Activated naive CD8-positive, alpha-beta T cell treated with anti-CD3 and anti-CD28 coated beads, Interleukin-2, amount 50 U/mL, for 24 hours (primary cell): ENCODE results near the gene KCNE2.
"Not testable (repeated sequence)": the region's sequence is repeated elsewhere in the genome, so short reads cannot be mapped to it uniquely, and the experiment has no call there.

ENCODE experiments used
- ATAC-seq: fragments of 150-1000 bp; cut with Tn5 transposase; one replicate; pipeline ENCODE4 v1.10.0; 2021
- DNase-seq: peaks from one replicate; pipeline ENCODE4 v3.0.0; 2021
- H3K27ac Mint-ChIP-seq: one replicate; pipeline ENCODE4 v1.8.0; 2021; ENCODE audit warnings: mild to moderate bottlenecking, mixed read lengths
- H3K27me3 Mint-ChIP-seq: one replicate; pipeline ENCODE4 v1.8.0; 2021; ENCODE audit warnings: mixed read lengths
- H3K36me3 Mint-ChIP-seq: one replicate; pipeline ENCODE4 v1.8.0; 2021; ENCODE audit warnings: low read depth, mixed read lengths
- H3K4me1 Mint-ChIP-seq: one replicate; pipeline ENCODE4 v1.8.0; 2021; ENCODE audit warnings: mixed read lengths
- H3K4me3 Mint-ChIP-seq: one replicate; pipeline ENCODE4 v1.8.0; 2021; ENCODE audit warnings: mild to moderate bottlenecking, moderate library complexity, mixed read lengths
- H3K9me3 Mint-ChIP-seq: one replicate; pipeline ENCODE4 v1.8.0; 2021; ENCODE audit warnings: mixed read lengths

KCNE2 gene

DNA sequence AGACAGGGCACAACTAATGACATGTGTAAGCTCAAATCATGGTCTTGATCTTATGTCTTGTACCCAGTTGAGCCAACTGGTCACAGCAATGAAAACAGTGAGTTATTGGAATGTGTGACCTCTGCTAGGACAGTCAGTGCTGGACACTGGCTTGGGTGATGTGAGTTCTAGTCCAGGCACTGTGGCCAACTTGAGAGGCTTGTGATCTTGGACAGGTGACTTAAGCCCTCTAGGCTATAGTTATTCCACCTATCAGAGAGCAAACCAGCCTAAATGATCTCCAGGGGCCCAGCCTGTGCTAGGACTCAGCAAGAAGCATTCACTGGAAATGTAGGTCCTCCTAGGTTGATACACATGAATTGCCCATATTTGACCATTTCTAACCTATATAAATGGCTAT is 1.1 kb downstream of the KCNE2 start:
- Mint-ChIP-seq H3K27me3 (peaks cover 11% of the 10 kb centered on the region), H3K9me3 (no peaks in the 10 kb centered on the region), H3K27ac (no peak overlapping the region), H3K4me1 (peaks cover 8% of the 10 kb centered on the region), H3K36me3 (no peaks in the 10 kb centered on the region), H3K4me3 (no peak overlapping the region)
- DNase-seq = no peak
- no peak for ATAC-seq

DNA sequence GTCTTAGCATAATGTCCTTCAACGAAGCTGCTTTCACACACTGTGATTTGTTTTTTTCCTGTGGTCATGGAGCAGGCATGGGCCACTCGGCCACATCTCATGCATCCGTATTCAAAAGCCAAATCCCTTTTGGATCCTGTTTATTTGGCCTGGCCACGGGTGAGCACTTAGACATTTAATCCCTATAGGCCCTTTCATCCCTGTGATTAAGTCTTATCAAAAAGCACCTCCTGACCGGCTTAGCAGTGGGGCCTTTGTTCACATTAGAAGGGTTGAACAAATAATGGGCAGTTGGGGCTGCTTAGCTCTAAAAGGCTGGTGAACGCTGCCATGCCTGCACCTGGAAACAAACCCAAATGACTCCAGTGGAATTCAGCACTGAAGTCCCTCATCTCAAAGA is 2.0 kb downstream of the KCNE2 start:
- DNase-seq (no peak), ATAC-seq (no peak)
- H3K4me1 Mint-ChIP-seq = peaks cover 8% of the 10 kb centered on the region
- H3K4me3 Mint-ChIP-seq = no peak overlapping the region
- H3K27me3 Mint-ChIP-seq = peaks cover 11% of the 10 kb centered on the region
- no peaks in the 10 kb centered on the region for H3K9me3 Mint-ChIP-seq
- no peak overlapping the region for H3K27ac Mint-ChIP-seq
- no peaks in the 10 kb centered on the region for H3K36me3 Mint-ChIP-seq

GRCh38 chr21:34367320-34367935 is 3.6 kb downstream of the KCNE2 start:
- no peak overlapping the region for H3K4me3 Mint-ChIP-seq
- H3K36me3 Mint-ChIP-seq = no peaks in the 10 kb centered on the region
- H3K27ac Mint-ChIP-seq = no peak overlapping the region
- peak; percentile 31 for DNase-seq
- ATAC-seq = peak; percentile 59
- peaks cover 2% of the 10 kb centered on the region for H3K4me1 Mint-ChIP-seq
- peaks cover 5% of the 10 kb centered on the region for H3K27me3 Mint-ChIP-seq
- no peaks in the 10 kb centered on the region for H3K9me3 Mint-ChIP-seq

DNA sequence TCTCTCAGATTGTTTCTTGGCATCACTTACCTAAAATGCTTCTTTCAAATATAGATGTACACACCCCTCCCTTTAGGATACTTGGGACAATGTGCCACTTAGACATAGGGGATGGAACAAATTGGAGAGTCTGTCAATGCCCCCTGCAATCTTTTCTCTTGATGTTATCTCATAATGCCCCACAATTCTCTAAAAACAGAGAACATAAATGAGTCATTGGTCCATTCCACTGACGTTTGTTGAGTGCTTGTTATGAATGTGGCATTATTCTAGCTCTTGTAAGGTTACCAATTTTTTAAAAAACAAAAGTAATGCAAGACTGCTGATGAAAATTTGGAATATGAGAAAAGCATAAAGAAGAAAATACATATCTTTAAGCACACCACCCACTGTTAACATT is 5.9 kb downstream of the KCNE2 start:
- ATAC-seq (no peak), DNase-seq (no peak)
- Mint-ChIP-seq H3K4me1 (peaks cover 2% of the 10 kb centered on the region), H3K9me3 (no peaks in the 10 kb centered on the region), H3K4me3 (no peak overlapping the region), H3K36me3 (no peaks in the 10 kb centered on the region), H3K27ac (no peak overlapping the region), H3K27me3 (peaks cover 5% of the 10 kb centered on the region)

DNA sequence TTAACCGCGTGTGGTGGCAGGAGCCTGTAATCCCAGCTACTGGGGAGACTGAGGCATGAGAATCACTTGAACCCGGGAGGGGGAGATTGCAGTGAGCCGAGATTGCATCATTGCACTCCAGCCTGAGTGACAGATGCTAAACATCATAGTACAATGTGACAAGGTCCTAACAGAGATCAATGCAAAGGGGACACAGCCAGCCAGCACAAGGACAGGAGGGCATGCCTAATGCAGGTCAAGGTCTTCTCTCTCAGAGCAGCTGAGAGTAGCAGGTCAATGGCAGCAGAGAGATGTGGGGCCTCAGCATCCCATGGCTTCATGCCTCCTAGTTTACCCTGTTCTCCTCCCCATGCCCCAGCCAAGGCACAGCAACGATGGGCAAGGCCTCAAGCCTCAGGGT is 8.5 kb downstream of the KCNE2 start:
- Mint-ChIP-seq H3K9me3 (no peaks in the 10 kb centered on the region), H3K4me1 (peaks cover 2% of the 10 kb centered on the region), H3K36me3 (no peaks in the 10 kb centered on the region), H3K27me3 (peaks cover 5% of the 10 kb centered on the region), H3K27ac (no peak overlapping the region), H3K4me3 (no peak overlapping the region)
- ATAC-seq = no peak
- no peak for DNase-seq

DNA sequence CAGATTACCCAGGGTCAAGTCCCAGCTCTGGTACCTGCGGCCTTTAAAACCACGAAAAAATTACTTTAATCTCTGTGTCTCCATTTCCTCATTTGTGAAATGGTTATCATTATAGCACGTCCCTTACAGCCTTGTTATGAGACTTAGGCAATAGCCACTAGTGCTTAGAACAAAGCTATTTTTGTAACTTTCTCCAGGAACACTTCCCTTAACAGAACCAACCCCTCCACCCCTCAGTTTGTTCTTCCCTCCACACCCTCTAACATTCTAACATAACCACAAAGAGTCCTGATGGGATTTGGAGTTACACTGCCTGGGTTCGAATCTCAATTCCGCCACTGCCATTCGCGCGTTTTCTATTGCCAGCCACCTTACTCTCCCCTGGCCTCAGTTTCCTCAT is 10.7 kb downstream of the KCNE2 start:
- H3K27ac Mint-ChIP-seq, H3K9me3 Mint-ChIP-seq, H3K4me3 Mint-ChIP-seq: not testable (repeated sequence)

DNA sequence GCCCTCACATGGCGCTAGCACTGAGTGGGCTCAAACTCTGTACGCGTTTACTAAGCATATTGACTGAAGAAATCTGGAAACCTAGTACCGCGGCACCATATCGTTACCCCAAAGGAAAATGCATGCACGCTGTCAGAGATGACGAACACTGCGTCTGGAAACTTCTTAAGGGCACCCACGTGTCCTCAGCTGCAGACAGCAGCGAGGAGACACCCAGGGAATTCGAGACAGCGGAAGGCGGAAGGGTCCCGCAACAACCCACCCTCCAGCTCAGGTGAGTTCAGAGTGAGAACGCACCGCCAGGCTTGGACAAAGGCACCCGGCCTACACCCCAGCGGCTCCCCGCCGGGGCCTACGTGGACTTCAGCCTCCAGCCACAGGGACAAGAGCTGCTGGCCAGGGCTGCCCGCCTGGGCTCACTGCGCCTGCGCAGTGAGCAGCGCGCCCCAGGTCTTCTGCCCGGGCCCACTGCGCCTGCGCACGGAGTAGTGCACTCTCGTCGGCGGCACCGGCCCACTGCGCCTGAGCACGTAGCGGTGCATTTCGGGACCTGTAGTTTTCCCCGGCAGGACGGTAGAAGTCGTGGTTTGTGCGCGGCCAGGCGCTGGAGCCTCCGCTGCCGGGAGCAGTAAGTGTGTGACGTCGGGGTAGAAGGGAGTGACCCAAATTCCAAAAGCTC is 11.3 kb downstream of the KCNE2 start, which contains the start of gene SMIM11:
SMIM11 (plus strand) TSS at position 568 of the 679 bp plus-strand sequence. CDS start 3,998 bp downstream, outside the sequence.
- H3K9me3 Mint-ChIP-seq, H3K4me3 Mint-ChIP-seq, H3K4me1 Mint-ChIP-seq, H3K36me3 Mint-ChIP-seq, DNase-seq, H3K27ac Mint-ChIP-seq, H3K27me3 Mint-ChIP-seq: not testable (repeated sequence)
- ATAC-seq = peak; percentile 95

More for the DNA sequence above, 10.7 kb downstream of the KCNE2 start:
- ATAC-seq, H3K27me3 Mint-ChIP-seq, H3K4me1 Mint-ChIP-seq, H3K36me3 Mint-ChIP-seq, DNase-seq: not testable (repeated sequence)

- DNase-seq, H3K4me3 Mint-ChIP-seq, H3K36me3 Mint-ChIP-seq, H3K4me1 Mint-ChIP-seq, H3K9me3 Mint-ChIP-seq, H3K27ac Mint-ChIP-seq, H3K27me3 Mint-ChIP-seq: not testable (repeated sequence)
- ATAC-seq = peak; percentile 81
Measured at GRCh38 chr21:34375619-34375972, 11.8 kb downstream of the KCNE2 start.

DNA sequence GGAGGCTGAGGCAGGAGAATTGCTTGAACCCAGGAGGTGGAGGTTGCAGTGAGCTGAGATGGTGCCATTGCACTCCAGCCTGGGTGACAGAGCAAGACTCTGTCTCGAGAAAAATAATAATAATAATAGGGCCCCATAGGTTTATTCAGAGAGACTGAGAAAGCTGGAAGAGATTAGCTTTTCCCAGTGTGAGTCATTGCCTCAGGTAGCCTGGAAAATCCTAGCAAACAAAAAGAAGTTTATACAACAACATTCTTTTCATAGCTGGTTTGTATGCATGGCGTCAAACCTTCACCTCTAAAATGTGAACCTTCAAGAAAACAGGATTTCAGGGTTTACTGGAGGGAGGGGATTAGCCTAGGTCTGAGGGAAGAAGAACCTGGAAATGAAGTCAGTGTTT is 19.3 kb downstream of the KCNE2 start:
- not testable (repeated sequence) for H3K4me3 Mint-ChIP-seq, H3K27me3 Mint-ChIP-seq, H3K27ac Mint-ChIP-seq, ATAC-seq, H3K9me3 Mint-ChIP-seq, H3K36me3 Mint-ChIP-seq, DNase-seq, H3K4me1 Mint-ChIP-seq

GRCh38 chr21:34383724-34384415 is 20.1 kb downstream of the KCNE2 start:
- H3K27me3 Mint-ChIP-seq, H3K9me3 Mint-ChIP-seq, H3K27ac Mint-ChIP-seq, DNase-seq, H3K4me3 Mint-ChIP-seq, H3K36me3 Mint-ChIP-seq, H3K4me1 Mint-ChIP-seq: not testable (repeated sequence)
- ATAC-seq = peak; percentile 90

GRCh38 chr21:34400522-34400921 is 36.7 kb downstream of the KCNE2 start:
- H3K27me3 Mint-ChIP-seq, H3K4me1 Mint-ChIP-seq: not testable (repeated sequence)

GRCh38 chr21:34404742-34405141 is 40.9 kb downstream of the KCNE2 start:
- H3K27ac Mint-ChIP-seq, H3K9me3 Mint-ChIP-seq, H3K4me1 Mint-ChIP-seq, H3K27me3 Mint-ChIP-seq, DNase-seq, H3K4me3 Mint-ChIP-seq, ATAC-seq, H3K36me3 Mint-ChIP-seq: not testable (repeated sequence)

More at GRCh38 chr21:34400522-34400921, 36.7 kb downstream of the KCNE2 start:
- H3K4me3 Mint-ChIP-seq, DNase-seq, H3K27ac Mint-ChIP-seq, H3K36me3 Mint-ChIP-seq, H3K9me3 Mint-ChIP-seq: not testable (repeated sequence)
- peak; percentile 73 for ATAC-seq

GRCh38 chr21:34405686-34406085 is 41.9 kb downstream of the KCNE2 start:
- not testable (repeated sequence) for H3K4me3 Mint-ChIP-seq, ATAC-seq

GRCh38 chr21:34406102-34406501 is 42.3 kb downstream of the KCNE2 start:
- not testable (repeated sequence) for H3K4me1 Mint-ChIP-seq, DNase-seq, H3K36me3 Mint-ChIP-seq, H3K4me3 Mint-ChIP-seq, H3K9me3 Mint-ChIP-seq, H3K27me3 Mint-ChIP-seq, H3K27ac Mint-ChIP-seq
- peak; percentile 75 for ATAC-seq

More at GRCh38 chr21:34405686-34406085, 41.9 kb downstream of the KCNE2 start:
- H3K36me3 Mint-ChIP-seq, H3K27ac Mint-ChIP-seq, H3K27me3 Mint-ChIP-seq, DNase-seq, H3K9me3 Mint-ChIP-seq, H3K4me1 Mint-ChIP-seq: not testable (repeated sequence)

DNA sequence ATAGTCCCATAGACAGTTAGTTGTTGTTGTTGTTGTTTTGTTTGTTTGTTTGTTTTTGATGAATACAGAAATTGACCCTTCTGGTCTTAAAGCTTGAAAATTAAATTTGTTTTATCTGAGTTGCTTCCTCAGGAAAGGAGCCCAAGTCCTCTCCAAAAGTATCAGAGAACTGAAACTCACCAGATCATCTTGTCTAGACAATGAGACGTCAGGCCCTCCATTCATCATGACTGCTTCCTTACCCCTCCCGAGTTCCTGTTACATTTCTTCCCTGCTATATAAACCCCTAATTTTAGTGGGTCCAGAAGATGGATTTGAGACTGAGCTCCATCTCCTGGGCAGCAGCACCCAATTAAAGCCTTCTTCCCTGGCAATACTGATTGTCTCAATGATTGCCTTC is 42.9 kb downstream of the KCNE2 start:
- not testable (repeated sequence) for H3K4me3 Mint-ChIP-seq, H3K36me3 Mint-ChIP-seq, H3K9me3 Mint-ChIP-seq, H3K27ac Mint-ChIP-seq, H3K27me3 Mint-ChIP-seq, ATAC-seq, DNase-seq, H3K4me1 Mint-ChIP-seq
